Epithelial cell of proximal tubule (primary cell): ENCODE data around the gene SLC4A2. TPM values are rescaled to one million over a fixed set of nuclear protein-coding genes. Genes with fewer than 3 reads are reported as not detected.

ENCODE experiments used
- DNase-seq: peaks from one replicate; pipeline ENCODE4 v3.0.0-alpha.2; 2011; ENCODE audit warnings: low read depth
- H3K4me3 ChIP-seq: 2 replicates; pipeline ENCODE4 v1.5.1; 2011; ENCODE audit warnings: low read depth, mild to moderate bottlenecking, low read length
- CTCF ChIP-seq: conservative IDR thresholded peaks from 2 replicates; pipeline ENCODE4 v1.5.1; 2012; ENCODE audit warnings: low read depth, mild to moderate bottlenecking, low read length
- total RNA-seq: library from RNA; depleted of rRNA; stranded (reverse); fragments of >200 nt; gene quantifications from 2 replicates; pipeline ENCODE4 v1.2.3, GENCODE V29; 2015

Gene SLC4A2
- total RNA-seq, 1 donor from 2014 or later: 115 TPM

- peak overlapping the region; percentile 95 for H3K4me3 ChIP-seq
- DNase-seq: no peak
- no peak for TF ChIP-seq CTCF
Measured at GRCh38 chr7:151082141-151083070, 23.0 kb downstream of the SLC4A2 start.

DNA sequence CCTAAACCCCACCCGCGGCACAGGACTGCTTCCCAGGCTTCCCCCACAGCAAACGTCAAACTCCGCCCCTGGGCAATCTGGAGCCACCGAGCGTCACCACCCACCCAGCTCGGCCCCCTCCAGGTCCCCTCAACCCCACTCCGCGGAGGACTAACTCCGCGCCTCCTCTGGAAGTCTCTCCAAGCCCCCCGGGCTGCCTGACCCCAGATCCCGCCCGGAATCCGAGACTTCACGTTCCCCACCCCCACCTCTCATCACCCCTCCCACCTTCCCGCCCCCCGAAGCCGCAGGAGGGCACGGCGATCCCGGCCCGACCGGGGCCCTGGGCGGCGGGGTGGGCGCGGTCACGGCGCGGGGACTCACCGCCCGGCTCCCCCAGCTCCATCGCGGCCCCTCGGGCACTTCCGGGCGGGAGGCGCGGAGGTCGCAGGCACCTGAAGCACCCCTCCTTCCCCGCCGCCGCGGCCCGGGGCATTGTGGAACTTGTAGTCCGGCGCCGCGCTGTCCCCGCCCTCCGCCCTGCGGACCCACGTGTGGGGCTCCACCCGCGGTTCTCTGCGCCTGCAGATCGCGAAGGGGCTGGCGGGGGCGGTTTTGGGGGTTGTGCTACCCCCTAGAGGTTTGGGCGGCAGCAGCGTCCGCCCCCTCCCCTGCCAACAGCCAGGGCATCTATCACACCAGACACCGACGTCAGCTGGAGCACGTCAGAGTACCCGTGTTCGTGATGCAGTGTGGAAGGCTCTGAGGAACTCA, 23.9 kb downstream of the SLC4A2 start, which contains the start of gene TMUB1:
Gene TMUB1, minus strand, starts transcription at position 423 of the 753 bp plus-strand sequence. CDS start 930 bp downstream, outside the sequence.
- H3K4me3 ChIP-seq: peak within 1 kb of the TSS; percentile 95
- TF ChIP-seq CTCF: no peak
- DNase-seq: no peak

GRCh38 chr7:151083824-151084160, 24.4 kb downstream of the SLC4A2 start:
- peak overlapping the region; percentile 95 for H3K4me3 ChIP-seq
- DNase-seq: no peak
- TF ChIP-seq CTCF: no peak

DNA sequence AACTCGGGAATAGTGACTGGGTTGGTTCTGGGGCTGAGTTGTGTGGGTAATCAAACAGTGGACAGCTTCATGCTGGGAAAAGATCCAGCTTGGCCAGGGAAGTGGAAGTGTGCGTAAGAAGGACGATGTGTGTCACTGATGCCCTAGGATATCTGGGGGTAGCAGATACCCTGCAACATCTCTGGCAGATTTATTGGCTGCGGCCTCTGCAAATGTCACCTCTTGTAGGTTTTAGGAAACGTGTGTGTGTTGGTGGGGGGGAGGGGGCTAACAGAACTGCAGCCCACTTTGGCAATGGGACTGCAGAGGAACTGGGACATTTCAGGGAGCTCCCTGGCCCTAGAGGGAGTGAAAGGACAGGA, 25.9 kb downstream of the SLC4A2 start:
- no peak for TF ChIP-seq CTCF
- H3K4me3 ChIP-seq: peak overlapping the region; percentile 61

DNA sequence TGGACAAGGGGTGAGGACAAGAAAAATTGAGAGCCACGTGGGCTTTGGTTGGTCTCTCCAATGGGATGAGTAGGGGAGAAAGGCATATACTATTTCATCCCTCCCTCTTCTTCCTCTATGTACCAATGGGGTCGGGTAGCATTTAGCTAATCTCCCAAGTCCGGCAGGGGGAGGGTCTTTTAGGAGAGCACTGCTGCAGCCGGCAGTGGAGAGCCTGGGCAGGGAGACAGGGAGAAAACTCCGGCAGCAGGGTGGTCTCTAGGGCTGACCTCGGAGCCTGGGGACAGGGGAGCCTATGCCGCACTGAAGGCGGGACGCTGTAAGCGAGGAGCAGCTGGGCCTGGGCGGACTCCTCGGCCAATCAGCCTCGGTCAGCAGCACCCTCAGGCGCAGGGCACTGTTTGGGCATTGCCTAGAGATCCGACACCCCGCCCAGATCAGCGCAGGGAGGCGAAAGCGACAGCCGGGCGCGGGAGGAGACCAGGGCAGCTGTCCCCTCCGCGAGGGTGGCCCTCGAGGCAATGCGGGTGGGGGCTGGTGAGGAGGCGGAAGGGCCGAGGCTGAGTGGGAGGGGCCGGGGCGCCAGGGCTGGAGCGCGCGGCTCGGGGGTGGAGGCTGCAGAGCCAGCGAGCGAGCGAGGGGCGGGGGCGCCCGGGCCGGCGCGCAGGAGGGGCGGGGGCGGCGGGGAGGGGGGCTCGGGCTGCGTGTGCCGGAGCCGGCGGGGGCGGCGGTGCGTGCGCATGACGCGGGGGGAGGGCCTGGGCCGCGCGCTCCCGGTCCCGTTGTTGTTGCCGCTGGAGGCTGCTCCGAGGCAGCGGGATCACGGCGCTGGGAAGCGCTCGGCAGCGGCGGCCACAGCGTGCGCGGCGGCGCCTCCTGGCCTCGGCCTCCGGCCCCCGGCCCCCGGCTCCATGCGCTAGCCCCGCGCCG, 26.6 kb downstream of the SLC4A2 start, which contains the start of gene AGAP3:
Gene AGAP3, plus strand, starts transcription at position 785 of the 930 bp plus-strand sequence. CDS start 267 bp downstream, outside the sequence.
- DNase-seq: no peak
- no peak for TF ChIP-seq CTCF
- H3K4me3 ChIP-seq: peak within 1 kb of the TSS; percentile 91

More for the DNA sequence above, 25.9 kb downstream of the SLC4A2 start:
- no peak for DNase-seq

GRCh38 chr7:151086802-151087244, 27.4 kb downstream of the SLC4A2 start:
- DNase-seq: no peak
- no peak for TF ChIP-seq CTCF
- peak overlapping the region; percentile 91 for H3K4me3 ChIP-seq
